Keratinocyte (primary cell): Measurements from ENCODE around the gene GLI3. TPM values are rescaled to one million over a fixed set of nuclear protein-coding genes. Genes with fewer than 3 reads are reported as not detected.

Experiments used
- DNase-seq: peaks from one replicate; pipeline ENCODE4 v3.0.0-alpha.2; 2011; ENCODE audit warnings: low read depth, missing footprints, low spot score
- FAIRE-seq: peaks from 2 replicates; lab custom pipeline; 2011; peaks lifted over from hg19 to GRCh38; lab: Jason Lieb, UNC
- H2AFZ ChIP-seq: 2 replicates; pipeline ENCODE4 v1.6.0; 2012; ENCODE audit warnings: low read length, control low read depth, inconsistent platforms; ENCODE audit not compliant: control insufficient read depth
- H3K27ac ChIP-seq: 2 replicates; pipeline ENCODE4 v1.5.1; 2011; ENCODE audit warnings: low read length; ENCODE audit not compliant: control insufficient read depth, insufficient read depth
- H3K27me3 ChIP-seq: 3 replicates; pipeline ENCODE4 v1.6.0; 2011; ENCODE audit warnings: low read length; ENCODE audit not compliant: control insufficient read depth, insufficient read depth; ENCODE audit errors: extremely low read depth
- H3K36me3 ChIP-seq, 2 experiments: 2 replicates in 1 of 2; 3 replicates in 1 of 2; pipeline ENCODE4 v1.5.1; 2011; ENCODE audit warnings: low read length in 2 of 2, mild to moderate bottlenecking in 1 of 2; ENCODE audit not compliant: control insufficient read depth in 2 of 2, insufficient read depth in 2 of 2; ENCODE audit errors: extremely low read depth in 1 of 2
- H3K4me1 ChIP-seq: 3 replicates; pipeline ENCODE4 v1.5.1; 2011; ENCODE audit warnings: low read length; ENCODE audit not compliant: control insufficient read depth, insufficient read depth; ENCODE audit errors: extremely low read depth
- H3K4me2 ChIP-seq: 3 replicates; pipeline ENCODE4 v1.6.0; 2011; ENCODE audit warnings: low read depth, low read length; ENCODE audit not compliant: control insufficient read depth, insufficient read depth; ENCODE audit errors: extremely low read depth
- H3K4me3 ChIP-seq, 3 experiments: fragments of 200-600 bp in 1 of 3; sonication (generic) in 1 of 3; 2 replicates in 2 of 3; 3 replicates in 1 of 3; pipeline ENCODE4 v1.5.1; 2011 to 2016; ENCODE audit warnings: low read length in 3 of 3, mild to moderate bottlenecking in 3 of 3, control low read depth in 2 of 3, inconsistent platforms in 1 of 3, low read depth in 1 of 3, mixed read lengths in 1 of 3, mixed run types in 1 of 3, moderate library complexity in 1 of 3; ENCODE audit not compliant: control insufficient read depth in 2 of 3, insufficient read depth in 2 of 3; ENCODE audit errors: extremely low read depth in 1 of 3
- H3K79me2 ChIP-seq: 2 replicates; pipeline ENCODE4 v1.6.0; 2012; ENCODE audit warnings: low read length; ENCODE audit not compliant: control insufficient read depth, insufficient read depth
- H3K9ac ChIP-seq: 3 replicates; pipeline ENCODE4 v1.6.0; 2011; ENCODE audit warnings: low read length; ENCODE audit not compliant: control insufficient read depth, insufficient read depth; ENCODE audit errors: extremely low read depth
- H3K9me1 ChIP-seq: 3 replicates; pipeline ENCODE4 v1.6.0; 2011; ENCODE audit warnings: low read length; ENCODE audit not compliant: control insufficient read depth, insufficient read depth; ENCODE audit errors: extremely low read depth
- H3K9me3 ChIP-seq: 2 replicates; pipeline ENCODE4 v1.5.1; 2012; ENCODE audit warnings: low read depth, low read length; ENCODE audit not compliant: control insufficient read depth
- H4K20me1 ChIP-seq: 3 replicates; pipeline ENCODE4 v1.6.0; 2011; ENCODE audit warnings: low read length; ENCODE audit not compliant: control insufficient read depth, insufficient read depth; ENCODE audit errors: extremely low read depth
- CTCF ChIP-seq, 3 experiments: IDR thresholded peaks in 1 of 3; conservative IDR thresholded peaks in 1 of 3; optimal IDR thresholded peaks in 1 of 3; 2 replicates in 2 of 3; 3 replicates in 1 of 3; pipeline versions ENCODE3 to v1.5.1; 2011; ENCODE audit warnings: low read length in 3 of 3, mild to moderate bottlenecking in 3 of 3, moderate library complexity in 2 of 3, control low read depth in 1 of 3, inconsistent platforms in 1 of 3; ENCODE audit not compliant: insufficient read depth in 2 of 3; ENCODE audit errors: extremely low read depth in 1 of 3
- EZH2 ChIP-seq: IDR thresholded peaks from one replicate; pipeline ENCODE4 v1.6.1; 2012; ENCODE audit warnings: inconsistent platforms, mild to moderate bottlenecking, low read length, moderate library complexity
- dilution Hi-C: fragments of 300-500 bp; cut with MboI; formaldehyde crosslinking; loops from one replicate; pipeline ENCODE4 v1.7.0; 2020; ENCODE audit warnings: low sequenced_read_pairs; ENCODE audit not compliant: extremely low pct_ligation_motif_present
- polyA plus RNA-seq, 5 experiments: library from polyadenylated mRNA; depleted of rRNA in 3 of 5; stranded (reverse) in 3 of 5; stranded (forward) in 1 of 5; unstranded in 1 of 5; fragments of >200 nt; gene quantifications; 1 replicate in 1 of 5; 2 replicates in 3 of 5; 3 replicates in 1 of 5; pipeline versions ENCODE4 v1.2.1 to v1.2.3, GENCODE V29; 2011 to 2012; ENCODE audit warnings: missing spikeins in 2 of 5, low read depth in 1 of 5, low replicate concordance in 1 of 5

GLI3 gene
- polyA plus RNA-seq, 1 donor (not counting 4 experiments of a cell fraction or from before 2014, with no cell fraction given), result 3.6 TPM

DNA sequence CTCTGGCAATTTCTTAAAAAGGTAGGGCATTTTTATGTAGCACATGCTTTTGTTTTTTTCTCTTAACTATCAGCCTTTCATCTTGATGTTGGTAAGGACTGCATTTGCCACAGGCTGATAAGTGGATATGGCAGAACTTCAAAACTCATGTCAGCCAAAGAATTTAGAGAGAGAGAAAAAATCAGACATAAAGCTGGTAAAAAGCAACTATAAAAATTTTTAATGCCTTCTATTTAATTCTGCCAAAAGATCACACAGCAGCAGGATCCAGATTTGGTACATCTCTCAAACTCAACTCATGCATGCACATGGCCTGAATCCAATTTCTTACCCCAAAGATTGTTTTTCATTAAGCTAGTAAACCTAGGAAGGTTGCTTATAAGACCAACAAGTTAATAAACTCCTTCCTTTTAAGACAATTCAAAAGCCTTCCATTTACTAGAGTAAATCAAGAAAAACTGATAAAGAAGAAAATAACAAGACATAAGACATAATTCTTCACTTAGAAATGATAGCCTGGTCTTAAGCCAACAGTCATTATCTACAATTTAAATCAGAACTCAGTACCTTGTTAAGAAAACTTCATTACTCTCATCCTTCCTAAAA lies 69.3 kb downstream of the GLI3 start:
- Histone ChIP-seq H2AFZ (no peak overlapping the region), H3K36me3 (no peaks in the 10 kb centered on the region), H3K4me2 (no peak overlapping the region), H3K9ac (no peak overlapping the region), H3K79me2 (no peaks in the 10 kb centered on the region), H3K27me3 (no peaks in the 10 kb centered on the region), H3K4me1 (peaks cover 21% of the 10 kb centered on the region), H3K9me3 (no peaks in the 10 kb centered on the region), H3K4me3 (no peak overlapping the region), H4K20me1 (no peaks in the 10 kb centered on the region), H3K9me1 (no peaks in the 10 kb centered on the region), H3K27ac (no peak overlapping the region)
- DNase-seq (no peak), FAIRE-seq (no peak)
- dilution Hi-C loops, result no loop called here
- TF ChIP-seq EZH2 (no peak), CTCF (optimal IDR thresholded peaks at IDR 0.05 in 1 of 3, IDR thresholded peaks at IDR 0.05 in 1 of 3, conservative IDR thresholded peaks at IDR 0.05 in 1 of 3; ENCODE audit: extremely low read depth in 1 of 3, insufficient read depth in 2 of 3, low read length in 3 of 3) (no peak)

DNA sequence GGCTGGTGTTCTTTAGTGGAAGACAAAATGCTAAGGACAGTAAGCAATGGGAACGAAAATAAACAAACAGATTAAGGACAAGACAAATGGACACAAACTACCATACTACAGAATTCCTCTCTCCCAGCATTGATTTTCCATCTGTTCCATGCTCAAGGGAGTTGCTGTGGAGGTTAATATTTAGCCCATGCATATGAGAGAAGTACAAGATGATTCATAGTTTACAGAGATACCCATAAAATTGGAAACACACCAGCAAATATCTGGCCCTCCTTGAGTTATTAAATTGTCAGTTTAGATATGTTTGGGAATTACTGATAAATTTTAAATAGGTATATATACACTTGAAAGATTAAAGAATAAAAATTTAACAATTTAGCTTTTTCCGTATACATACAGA lies 69.8 kb downstream of the GLI3 start:
- no peak overlapping the region for H3K4me3 ChIP-seq
- no peak overlapping the region for H3K9ac ChIP-seq
- peaks cover 21% of the 10 kb centered on the region for H3K4me1 ChIP-seq
- no peak for FAIRE-seq
- dilution Hi-C loops, result no loop called here
- H3K27ac ChIP-seq, result no peak overlapping the region
- no peaks in the 10 kb centered on the region for H3K9me1 ChIP-seq
- no peak for TF ChIP-seq EZH2
- TF ChIP-seq CTCF (optimal IDR thresholded peaks at IDR 0.05 in 1 of 3, IDR thresholded peaks at IDR 0.05 in 1 of 3, conservative IDR thresholded peaks at IDR 0.05 in 1 of 3; ENCODE audit: extremely low read depth in 1 of 3, insufficient read depth in 2 of 3, low read length in 3 of 3), result no peak
- no peaks in the 10 kb centered on the region for H3K79me2 ChIP-seq
- no peaks in the 10 kb centered on the region for H3K9me3 ChIP-seq
- H3K36me3 ChIP-seq, result no peaks in the 10 kb centered on the region
- no peak overlapping the region for H2AFZ ChIP-seq
- H3K27me3 ChIP-seq, result no peaks in the 10 kb centered on the region
- DNase-seq, result no peak
- no peak overlapping the region for H3K4me2 ChIP-seq
- no peaks in the 10 kb centered on the region for H4K20me1 ChIP-seq
